K562 (cell line): ENCODE data around the gene GAL3ST3. TPM values are rescaled to one million over a fixed set of nuclear protein-coding genes. Genes with fewer than 3 reads are reported as not detected.

Source experiments
- BACH1 ChIP-seq: fragments of 200-800 bp; sonication (Bioruptor generic); IDR thresholded peaks from 2 replicates; pipeline ENCODE4 v1.6.1; 2016; ENCODE audit warnings: missing genetic modification characterization, missing compliant biosample characterization
- EWSR1 ChIP-seq: fragments of 450-650 bp; IDR thresholded peaks from 2 replicates; pipeline ENCODE4 v1.6.1; 2018; ENCODE audit warnings: borderline replicate concordance, mild to moderate bottlenecking, low read depth, moderate library complexity; ENCODE audit not compliant: partially characterized antibody
- FIP1L1 ChIP-seq: fragments of 200-400 bp; formaldehyde crosslinking; IDR thresholded peaks from 2 replicates; pipeline ENCODE4 v1.6.1; 2018; ENCODE audit warnings: mild to moderate bottlenecking, low read depth, low read length; ENCODE audit not compliant: poor library complexity, severe bottlenecking
- GTF2E2 ChIP-seq: fragments of 200-800 bp; sonication (Bioruptor generic); IDR thresholded peaks from 2 replicates; pipeline ENCODE4 v1.6.1; 2016; ENCODE audit warnings: missing genetic modification characterization, missing compliant biosample characterization
- HEY1 ChIP-seq: fragments of 250-450 bp; sonication (Bioruptor Pico); IDR thresholded peaks from 2 replicates; pipeline ENCODE4 v1.5.0; 2020; ENCODE audit warnings: mild to moderate bottlenecking, moderate library complexity, borderline replicate concordance
- ID3 ChIP-seq, 2 experiments: fragments of 250-450 bp in 1 of 2; fragments of 450-650 bp in 1 of 2; sonication (Bioruptor Pico) in 1 of 2; IDR thresholded peaks; 2 replicates each; pipeline versions ENCODE4 v1.6.1 to v1.8.0; 2016 to 2021; ENCODE audit warnings: mild to moderate bottlenecking in 2 of 2, moderate library complexity in 2 of 2, missing compliant biosample characterization in 1 of 2, missing genetic modification characterization in 1 of 2
- KDM4B ChIP-seq, 2 experiments: fragments of 450-650 bp in 1 of 2; sonication (generic) in 1 of 2; IDR thresholded peaks; 2 replicates each; pipeline ENCODE4 v1.6.1; 2016 to 2017; ENCODE audit warnings: borderline replicate concordance in 2 of 2, antibody characterized with exemption in 1 of 2, low read depth in 1 of 2, mild to moderate bottlenecking in 1 of 2
- MED1 ChIP-seq: sonication (generic); formaldehyde crosslinking; IDR thresholded peaks from 2 replicates; pipeline ENCODE4 v1.8.1; 2023; ENCODE audit warnings: missing genetic modification reagents, borderline replicate concordance
- MEF2D ChIP-seq: conservative IDR thresholded peaks from 2 replicates; pipeline ENCODE4 v1.6.1; 2016; ENCODE audit warnings: low read depth, missing genetic modification characterization, missing compliant biosample characterization
- NELFE ChIP-seq: IDR thresholded peaks from 2 replicates; pipeline ENCODE4 v1.6.1; 2011; ENCODE audit warnings: mild to moderate bottlenecking; ENCODE audit not compliant: insufficient read depth, insufficient read length
- POLR3A ChIP-seq: IDR thresholded peaks from 2 replicates; pipeline ENCODE4 v1.6.1; 2011; ENCODE audit warnings: borderline replicate concordance, mild to moderate bottlenecking, moderate library complexity; ENCODE audit not compliant: insufficient read length, insufficient read depth; ENCODE audit errors: extremely low read depth
- SAFB ChIP-seq: fragments of 200-400 bp; formaldehyde crosslinking; IDR thresholded peaks from 2 replicates; pipeline ENCODE4 v1.6.1; 2017; ENCODE audit warnings: low read depth, low read length, borderline replicate concordance
- SMARCA5 ChIP-seq: fragments of 450-650 bp; IDR thresholded peaks from 2 replicates; pipeline ENCODE4 v1.6.1; 2016
- TAF7 ChIP-seq: fragments of 450-650 bp; IDR thresholded peaks from 2 replicates; pipeline ENCODE4 v1.6.1; 2016; ENCODE audit warnings: missing genetic modification characterization, missing compliant biosample characterization
- TBL1XR1 ChIP-seq, 2 experiments: IDR thresholded peaks; 2 replicates each; pipeline ENCODE4 v1.6.1; 2012; ENCODE audit warnings: improper control_type of control experiment in 2 of 2, low read length in 2 of 2, mild to moderate bottlenecking in 1 of 2
- XRCC3 ChIP-seq: fragments of 450-650 bp; IDR thresholded peaks from 2 replicates; pipeline ENCODE4 v1.6.1; 2017; ENCODE audit warnings: mild to moderate bottlenecking, moderate library complexity
- ZFP1 ChIP-seq: fragments of 450-650 bp; formaldehyde crosslinking; IDR thresholded peaks from 2 replicates; pipeline ENCODE4 v1.4.0; 2020; ENCODE audit warnings: mild to moderate bottlenecking, mixed read lengths
- ZNF431 ChIP-seq: sonication (generic); formaldehyde crosslinking; IDR thresholded peaks from 2 replicates; pipeline ENCODE4 v1.8.0; 2022; ENCODE audit warnings: mild to moderate bottlenecking, missing genetic modification reagents
- ZNF507 ChIP-seq: conservative IDR thresholded peaks from 2 replicates; pipeline ENCODE4 v1.6.1; 2017; ENCODE audit warnings: missing genetic modification characterization, missing compliant biosample characterization
- ZNF561 ChIP-seq: fragments of 450-650 bp; formaldehyde crosslinking; conservative IDR thresholded peaks from 2 replicates; pipeline ENCODE4 v1.4.0; 2020; ENCODE audit warnings: mild to moderate bottlenecking, moderate library complexity
- ZNF707 ChIP-seq: fragments of 250-450 bp; sonication (Bioruptor Pico); conservative IDR thresholded peaks from 2 replicates; pipeline ENCODE4 v1.8.0; 2022; ENCODE audit warnings: inconsistent platforms, mild to moderate bottlenecking, moderate library complexity
- ZNF76 ChIP-seq: fragments of 250-450 bp; sonication (Bioruptor Pico); IDR thresholded peaks from 2 replicates; pipeline ENCODE4 v1.4.0; 2020; ENCODE audit warnings: mild to moderate bottlenecking, moderate library complexity, borderline replicate concordance
- ZNF785 ChIP-seq: fragments of 250-450 bp; sonication (Bioruptor Pico); IDR thresholded peaks from 2 replicates; pipeline ENCODE4 v1.4.0; 2020; ENCODE audit warnings: mild to moderate bottlenecking
- ZNF79 ChIP-seq: fragments of 250-450 bp; sonication (Bioruptor Pico); IDR thresholded peaks from 2 replicates; pipeline ENCODE4 v1.4.0; 2020; ENCODE audit warnings: low read depth, mild to moderate bottlenecking, moderate library complexity
- ZNF830 ChIP-seq: fragments of 250-450 bp; sonication (Bioruptor Pico); IDR thresholded peaks from 2 replicates; pipeline ENCODE4 v1.5.0; 2021; ENCODE audit warnings: mild to moderate bottlenecking
- polyA plus RNA-seq, 8 experiments: library from polyadenylated mRNA; depleted of rRNA in 4 of 8; stranded (reverse) in 5 of 8; unstranded in 3 of 8; fragments of >200 nt; fragmentation: Nextera tagmentation in 2 of 8; fragmentation: Illumina TruSeq in 1 of 8; extraction: Ambion mirVana in 2 of 8; extraction: Trizol in 1 of 8; gene quantifications; 2 replicates each; pipeline versions ENCODE4 v1.2.1 to v1.2.3, GENCODE V29; 2011 to 2014; ENCODE audit warnings: inconsistent platforms in 1 of 8, missing spikeins in 1 of 8
- total RNA-seq, 7 experiments: library from RNA; depleted of rRNA in 6 of 7; stranded (reverse); fragments of >200 nt in 6 of 7; fragmentation: Illumina TruSeq in 2 of 7; extraction: Trizol in 2 of 7; gene quantifications; 2 replicates each; pipeline versions ENCODE4 v1.2.1 to v1.2.3, GENCODE V29; 2011 to 2021; ENCODE audit warnings: low replicate concordance in 1 of 7
- TF ChIP-seq, protein P1 (sequence below): fragments of 450-650 bp; formaldehyde crosslinking; IDR thresholded peaks from 2 replicates; pipeline ENCODE4 v1.4.0; 2020; ENCODE audit warnings: mild to moderate bottlenecking, mixed read lengths

The GAL3ST3 gene
- total and polyA plus RNA-seq, 9 of the 15 experiments (the other 6 are each of a cell fraction or from before 2014, with no cell fraction given), result not detected

DNA sequence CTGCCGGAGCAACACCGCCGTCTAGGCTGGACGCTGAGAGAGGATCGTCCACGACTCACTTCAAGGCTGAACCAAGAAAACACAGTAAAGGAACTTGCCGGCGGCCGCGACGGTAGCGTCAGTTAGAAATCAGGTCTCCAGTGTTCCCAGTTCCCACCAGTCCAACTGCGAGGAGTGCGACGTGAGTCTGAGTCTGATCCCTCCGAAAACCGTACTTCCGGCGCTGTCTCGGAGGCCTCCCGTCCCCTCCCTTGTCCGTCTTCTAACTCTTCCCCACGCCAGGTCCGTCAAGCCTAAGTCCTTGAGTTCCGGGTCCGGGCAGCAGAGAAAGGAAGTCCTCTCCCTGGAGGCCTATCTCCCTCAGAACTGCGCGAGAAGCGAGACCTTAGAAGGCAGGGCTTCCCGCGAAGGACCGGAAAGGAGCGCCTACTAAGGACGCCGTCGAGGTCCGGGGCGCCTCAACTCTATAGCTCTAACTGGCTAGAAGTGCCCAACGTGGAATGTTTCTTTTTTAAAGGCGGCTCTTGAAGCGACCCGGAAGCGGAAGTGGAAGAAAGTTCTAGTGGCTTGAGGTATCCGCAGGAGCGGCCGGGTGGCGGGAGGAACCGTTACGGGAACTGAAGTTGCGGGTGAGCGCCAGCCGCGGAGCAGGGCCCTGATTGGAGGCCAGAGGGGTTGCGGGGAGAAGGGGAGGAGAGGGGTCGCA, 46.9 kb downstream of the GAL3ST3 start, which contains the start of the genes BANF1 and EIF1AD (continued):
- no peak for TF ChIP-seq ZNF830 (CRISPR knock-in tag)
- peak; percentile 99 for TF ChIP-seq GTF2E2 (tag)
- TF ChIP-seq ZFP1 (CRISPR knock-in tag), result peak; percentile 61; the same call in 1 of the 2 replicates
- no peak for TF ChIP-seq SMARCA5
- no peak for TF ChIP-seq ZNF507 (tag)
- no peak for TF ChIP-seq MED1
- no peak for TF ChIP-seq EWSR1
- TF ChIP-seq ZNF707 (CRISPR knock-in tag), result no peak; the same call in 1 of the 2 replicates
- no peak for TF ChIP-seq ZNF79 (CRISPR knock-in tag)
- TF ChIP-seq FIP1L1, result peak; percentile 60
- TF ChIP-seq ZNF785 (CRISPR knock-in tag), result no peak
- TF ChIP-seq KDM4B (IDR thresholded peaks at IDR 0.05; ENCODE audit: borderline replicate concordance in 2 of 2, low read depth in 1 of 2), result peak in 1 of 2 experiments; percentile 95; a peak in 2 of 4 replicates
- peak; percentile 91 for TF ChIP-seq TAF7
- TF ChIP-seq ZNF561 (CRISPR knock-in tag), result no peak
- TF ChIP-seq POLR3A, result no peak
- TF ChIP-seq TBL1XR1 (IDR thresholded peaks at IDR 0.05; ENCODE audit: low read length in 2 of 2), result peak; percentile 74 to 89; a peak in 3 of 4 replicates
- peak; percentile 82; the same call in 1 of the 2 replicates for TF ChIP-seq ZNF76 (CRISPR knock-in tag)
- TF ChIP-seq ID3 (CRISPR knock-in tag; IDR thresholded peaks at IDR 0.05), result no peak
- TF ChIP-seq ID3 (tag; IDR thresholded peaks at IDR 0.05), result peak; percentile 85
- TF ChIP-seq XRCC3, result no peak
- no peak for TF ChIP-seq NELFE
- peak; percentile 75 for TF ChIP-seq MEF2D (tag)
- TF ChIP-seq BACH1 (tag), result no peak
- TF ChIP-seq HEY1 (CRISPR knock-in tag), result peak; percentile 88
- TF ChIP-seq, protein P1, sequence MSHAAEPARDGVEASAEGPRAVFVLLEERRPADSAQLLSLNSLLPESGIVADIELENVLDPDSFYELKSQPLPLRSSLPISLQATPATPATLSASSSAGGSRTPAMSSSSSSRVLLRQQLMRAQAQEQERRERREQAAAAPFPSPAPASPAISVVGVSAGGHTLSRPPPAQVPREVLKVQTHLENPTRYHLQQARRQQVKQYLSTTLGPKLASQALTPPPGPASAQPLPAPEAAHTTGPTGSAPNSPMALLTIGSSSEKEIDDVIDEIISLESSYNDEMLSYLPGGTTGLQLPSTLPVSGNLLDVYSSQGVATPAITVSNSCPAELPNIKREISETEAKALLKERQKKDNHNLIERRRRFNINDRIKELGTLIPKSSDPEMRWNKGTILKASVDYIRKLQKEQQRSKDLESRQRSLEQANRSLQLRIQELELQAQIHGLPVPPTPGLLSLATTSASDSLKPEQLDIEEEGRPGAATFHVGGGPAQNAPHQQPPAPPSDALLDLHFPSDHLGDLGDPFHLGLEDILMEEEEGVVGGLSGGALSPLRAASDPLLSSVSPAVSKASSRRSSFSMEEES (CRISPR knock-in tag), result peak; percentile 3; the same call in 1 of the 2 replicates
- no peak for TF ChIP-seq SAFB
- peak; percentile 79; the same call in 1 of the 2 replicates for TF ChIP-seq ZNF431
